ENCODE measurements around the gene LHFPL3.

Gene LHFPL3

DNA sequence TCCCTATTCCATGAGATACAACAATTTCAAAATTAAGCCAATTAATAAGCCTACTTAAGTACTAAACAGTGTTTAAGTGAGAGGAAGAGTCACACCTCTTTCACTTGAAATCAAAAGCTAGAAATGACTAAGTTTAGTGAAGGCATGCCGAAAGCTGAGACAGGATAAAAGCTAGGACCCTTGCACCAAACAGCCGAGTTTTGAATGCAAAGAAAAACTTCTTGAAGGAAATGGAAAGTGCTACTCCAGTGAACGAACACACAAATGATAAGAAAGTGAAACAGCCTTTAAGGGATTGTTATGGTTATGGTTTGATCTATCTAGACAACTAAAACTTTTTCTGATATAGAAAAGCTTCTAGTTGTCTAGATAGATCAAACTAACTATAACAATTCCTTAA, 550.2 kb downstream of the LHFPL3 start:
- TF ChIP-seq CTCF (IDR thresholded peaks at IDR 0.05; ENCODE audit: low read depth, low read length): no peak
- H3K4me3 ChIP-seq (ENCODE audit: low read depth, low read length): no peak overlapping the region

- H3K4me3 ChIP-seq (ENCODE audit: low read depth, low read length): no peak overlapping the region
- TF ChIP-seq CTCF (IDR thresholded peaks at IDR 0.05; ENCODE audit: low read depth, low read length): no peak
Observed at GRCh38 chr7:104883248-104883717, 554.9 kb downstream of the LHFPL3 start.

DNA sequence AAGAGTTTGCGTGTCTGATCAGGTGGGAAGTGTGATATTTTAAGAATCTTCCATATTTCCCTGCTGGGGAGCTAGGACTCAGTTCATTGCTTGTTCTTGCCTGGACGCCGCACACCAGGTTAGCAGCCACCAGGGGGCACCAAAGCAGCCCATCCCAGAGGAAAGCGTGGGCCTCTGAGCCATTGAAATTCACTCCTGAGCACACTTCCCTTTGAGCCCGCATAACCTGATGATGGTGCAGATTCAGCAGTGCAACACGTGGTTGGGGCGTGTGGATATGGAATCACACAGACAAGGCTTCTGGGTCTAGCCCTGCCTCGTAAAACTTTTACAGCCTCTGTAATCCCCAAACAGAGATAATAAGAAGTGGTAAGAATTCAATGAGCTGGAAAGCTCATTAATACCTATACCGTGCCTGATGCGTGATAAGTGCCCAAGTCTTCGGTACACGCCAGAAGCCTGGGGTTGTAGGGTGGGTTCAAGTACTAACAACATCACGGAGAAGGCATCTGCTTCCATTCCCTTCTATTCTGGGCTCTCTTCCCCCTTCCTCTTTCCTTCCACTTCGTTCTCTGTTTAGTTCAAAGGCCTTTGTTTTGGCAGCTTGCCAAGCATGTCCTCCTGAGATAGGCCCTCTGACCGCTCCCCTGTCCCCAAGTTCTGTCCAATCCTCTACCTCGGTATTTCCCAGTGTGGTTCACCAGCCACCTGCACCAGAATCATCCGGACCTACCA, 555.5 kb downstream of the LHFPL3 start:
- no peak overlapping the region for H3K4me3 ChIP-seq (ENCODE audit: low read depth, low read length)
- peak; percentile 96 for TF ChIP-seq CTCF (IDR thresholded peaks at IDR 0.05; ENCODE audit: low read depth, low read length)

- no peak overlapping the region for H3K4me3 ChIP-seq (ENCODE audit: low read depth, low read length)
- TF ChIP-seq CTCF (IDR thresholded peaks at IDR 0.05; ENCODE audit: low read depth, low read length): no peak
Observed at GRCh38 chr7:104886651-104887050, 558.2 kb downstream of the LHFPL3 start.

GRCh38 chr7:104890216-104890615, 561.8 kb downstream of the LHFPL3 start:
- no peak for TF ChIP-seq CTCF (IDR thresholded peaks at IDR 0.05; ENCODE audit: low read depth, low read length)
- no peak overlapping the region for H3K4me3 ChIP-seq (ENCODE audit: low read depth, low read length)

GRCh38 chr7:104891949-104892348, 563.5 kb downstream of the LHFPL3 start:
- no peak for TF ChIP-seq CTCF (IDR thresholded peaks at IDR 0.05; ENCODE audit: low read depth, low read length)

DNA sequence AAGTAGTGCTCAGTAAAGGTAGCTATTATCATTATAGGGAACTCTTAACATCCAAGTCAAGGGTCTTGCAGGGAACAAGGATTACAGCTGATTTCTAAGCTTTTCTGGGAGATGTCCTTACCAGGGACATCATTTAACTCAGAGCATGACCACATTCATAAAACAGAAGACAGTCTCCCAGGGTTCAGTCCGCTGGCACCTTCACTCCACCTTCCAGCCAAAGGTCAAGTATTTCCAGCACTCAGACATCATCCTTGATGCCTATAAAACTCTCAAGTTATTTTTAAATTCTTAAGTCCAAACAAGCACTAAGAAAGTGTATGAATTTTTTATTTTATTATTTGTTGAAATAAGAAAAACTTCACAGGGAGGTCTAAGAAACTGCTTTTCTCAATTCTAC, 565.9 kb downstream of the LHFPL3 start:
- no peak overlapping the region for H3K4me3 ChIP-seq (ENCODE audit: low read depth, low read length)
- TF ChIP-seq CTCF (IDR thresholded peaks at IDR 0.05; ENCODE audit: low read depth, low read length): no peak

More at GRCh38 chr7:104891949-104892348, 563.5 kb downstream of the LHFPL3 start:
- H3K4me3 ChIP-seq (ENCODE audit: low read depth, low read length): no peak overlapping the region

Measured in WI38 (cell line).